GM19467 (cell line): ENCODE results near the gene IQSEC1.

Experiments
- ATAC-seq: cut with Tn5 transposase; IDR thresholded peaks from one replicate; pipeline ENCODE4 v1.9.1; 2021; ENCODE audit warnings: mild to moderate bottlenecking, moderate library complexity; ENCODE audit not compliant: unreplicated experiment

The IQSEC1 gene

DNA sequence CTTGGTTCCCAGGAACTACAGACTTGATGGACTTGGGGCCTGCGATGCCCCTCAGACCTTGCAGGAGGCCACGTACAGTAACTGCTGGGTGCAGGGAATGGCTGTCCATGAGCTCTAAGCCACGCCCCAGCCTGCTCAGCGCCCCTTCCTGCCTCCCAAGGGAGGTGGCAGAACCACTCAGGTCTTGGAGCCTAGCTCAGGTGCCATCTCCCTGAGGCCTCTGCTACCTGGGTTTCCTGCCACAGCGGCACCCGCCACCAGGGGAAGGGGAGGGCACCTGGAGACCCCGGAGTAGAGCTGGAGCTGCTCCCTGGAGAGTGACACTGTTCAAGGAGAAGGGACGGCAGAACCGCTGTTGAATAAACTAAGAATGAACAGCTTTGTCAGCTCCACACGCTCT lies 154.0 kb downstream of the IQSEC1 start:
- no peak for ATAC-seq

DNA sequence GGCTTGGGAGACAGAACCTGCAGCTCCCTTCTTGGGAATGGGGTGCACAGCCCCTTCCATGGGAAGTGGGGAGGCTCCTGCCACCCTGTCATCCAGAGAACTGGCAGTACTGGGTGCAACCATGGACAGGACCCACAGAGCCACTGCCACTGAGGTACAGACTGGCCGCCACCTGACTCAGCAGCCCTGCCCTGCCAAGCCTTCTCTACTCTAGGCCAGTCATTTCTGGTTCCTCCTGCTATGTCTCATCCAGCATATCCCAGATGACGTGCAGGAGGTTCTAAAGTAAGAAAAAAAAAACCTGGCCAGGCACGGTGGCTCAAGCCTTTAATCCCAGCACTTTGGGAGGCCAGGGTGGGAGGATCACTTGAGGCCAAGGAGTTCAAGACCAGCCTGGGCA lies 155.0 kb downstream of the IQSEC1 start:
- ATAC-seq: no peak

- no peak for ATAC-seq
Measured at GRCh38 chr3:12916159-12916558, 157.1 kb downstream of the IQSEC1 start.

DNA sequence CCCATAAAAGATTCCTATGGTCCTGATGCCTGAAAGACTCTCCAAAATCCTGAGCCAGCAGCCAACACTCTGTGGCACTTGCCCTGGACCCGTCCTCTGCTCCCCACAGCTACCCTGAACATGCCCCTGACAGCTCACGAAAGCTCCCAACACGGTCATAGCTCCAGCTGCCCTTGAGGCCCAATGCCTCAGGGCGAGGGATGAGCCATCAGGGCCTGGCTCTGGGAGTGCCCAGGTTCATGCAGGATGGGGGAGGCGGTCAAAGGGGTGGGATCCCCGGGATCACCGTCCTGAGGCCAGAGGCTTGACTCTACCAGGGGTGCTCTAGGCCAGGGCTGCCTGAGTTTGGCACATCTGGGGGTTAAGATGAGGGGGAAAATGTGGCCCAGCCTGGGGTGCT lies 159.1 kb downstream of the IQSEC1 start:
- ATAC-seq: no peak

- ATAC-seq: no peak
Measured at GRCh38 chr3:12911881-12912415, 161.3 kb downstream of the IQSEC1 start.

GRCh38 chr3:12910356-12911099 lies 162.7 kb downstream of the IQSEC1 start:
- ATAC-seq: no peak

- no peak for ATAC-seq
Measured at GRCh38 chr3:12909710-12910109, 163.5 kb downstream of the IQSEC1 start.

DNA sequence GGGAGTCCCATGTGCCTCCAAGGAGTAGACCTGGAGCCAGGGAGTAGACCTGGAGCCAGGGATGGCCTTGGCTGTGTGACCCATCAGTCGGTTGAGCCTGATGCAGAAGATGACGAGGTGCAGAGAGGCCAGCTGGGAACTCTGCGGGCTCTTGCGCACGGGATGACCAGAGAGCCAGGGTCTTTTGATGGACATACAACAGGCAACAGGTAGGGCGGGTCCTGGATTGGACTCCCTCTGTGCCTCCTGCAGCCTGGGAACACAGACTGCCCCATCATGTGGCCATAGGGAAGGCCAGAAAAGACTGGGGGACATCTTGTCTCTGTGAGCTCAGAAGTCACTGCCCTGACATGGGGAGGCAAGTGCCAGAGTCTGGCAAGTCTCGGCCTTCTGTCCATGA lies 164.4 kb downstream of the IQSEC1 start:
- ATAC-seq: no peak

DNA sequence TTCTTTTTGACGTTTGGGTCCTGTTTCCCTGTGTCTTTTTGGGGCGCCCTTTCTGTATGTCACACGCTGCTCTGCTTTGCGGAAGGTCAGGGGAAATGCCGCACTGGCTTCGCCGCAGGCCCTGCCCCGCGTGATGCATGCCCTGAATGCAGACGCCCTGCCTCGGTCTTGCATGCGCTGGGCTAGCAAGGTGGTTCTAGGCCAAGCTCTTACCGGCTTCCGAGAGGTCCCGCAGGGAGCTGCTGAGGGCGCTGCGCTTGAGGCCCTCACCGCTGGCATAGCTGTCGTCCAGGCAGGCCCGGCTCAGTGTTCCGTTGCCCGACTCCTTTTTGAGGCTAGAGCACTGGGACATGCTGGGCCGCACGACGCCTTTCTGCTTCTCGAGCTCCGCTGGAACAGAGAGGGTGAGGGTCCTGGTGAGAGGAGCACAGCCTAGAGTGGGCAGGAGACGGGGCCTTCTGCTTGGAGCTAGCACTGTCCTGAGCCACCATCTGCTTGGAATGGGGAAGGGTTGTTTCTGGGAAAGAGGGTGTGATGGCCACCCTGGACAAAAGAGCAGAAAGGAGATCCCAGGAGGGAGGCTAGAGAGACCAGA lies 165.0 kb downstream of the IQSEC1 start:
- no peak for ATAC-seq

DNA sequence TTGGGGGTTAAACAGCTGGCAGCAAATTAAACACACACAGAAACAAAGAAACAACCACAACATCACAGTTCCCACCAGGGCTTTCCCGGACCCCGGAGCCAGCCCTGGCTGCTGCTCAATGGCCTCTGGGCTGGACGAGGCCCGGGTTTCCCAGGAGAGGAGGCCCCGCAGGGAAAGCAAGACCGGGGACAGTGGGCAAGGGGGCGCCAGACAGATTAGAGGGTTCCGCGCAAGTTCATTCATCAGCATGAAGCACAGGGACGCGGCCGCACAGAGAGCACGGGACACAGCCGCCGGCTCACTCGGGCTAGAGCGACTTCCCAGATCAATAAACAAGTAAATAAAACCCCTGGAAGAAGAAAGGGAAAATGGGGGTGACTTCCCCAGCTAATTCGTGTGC lies 165.5 kb downstream of the IQSEC1 start:
- ATAC-seq: no peak

- no peak for ATAC-seq
Measured at GRCh38 chr3:12907296-12907695, 165.9 kb downstream of the IQSEC1 start.

- ATAC-seq: no peak
Measured at GRCh38 chr3:12906916-12907290, 166.3 kb downstream of the IQSEC1 start.

DNA sequence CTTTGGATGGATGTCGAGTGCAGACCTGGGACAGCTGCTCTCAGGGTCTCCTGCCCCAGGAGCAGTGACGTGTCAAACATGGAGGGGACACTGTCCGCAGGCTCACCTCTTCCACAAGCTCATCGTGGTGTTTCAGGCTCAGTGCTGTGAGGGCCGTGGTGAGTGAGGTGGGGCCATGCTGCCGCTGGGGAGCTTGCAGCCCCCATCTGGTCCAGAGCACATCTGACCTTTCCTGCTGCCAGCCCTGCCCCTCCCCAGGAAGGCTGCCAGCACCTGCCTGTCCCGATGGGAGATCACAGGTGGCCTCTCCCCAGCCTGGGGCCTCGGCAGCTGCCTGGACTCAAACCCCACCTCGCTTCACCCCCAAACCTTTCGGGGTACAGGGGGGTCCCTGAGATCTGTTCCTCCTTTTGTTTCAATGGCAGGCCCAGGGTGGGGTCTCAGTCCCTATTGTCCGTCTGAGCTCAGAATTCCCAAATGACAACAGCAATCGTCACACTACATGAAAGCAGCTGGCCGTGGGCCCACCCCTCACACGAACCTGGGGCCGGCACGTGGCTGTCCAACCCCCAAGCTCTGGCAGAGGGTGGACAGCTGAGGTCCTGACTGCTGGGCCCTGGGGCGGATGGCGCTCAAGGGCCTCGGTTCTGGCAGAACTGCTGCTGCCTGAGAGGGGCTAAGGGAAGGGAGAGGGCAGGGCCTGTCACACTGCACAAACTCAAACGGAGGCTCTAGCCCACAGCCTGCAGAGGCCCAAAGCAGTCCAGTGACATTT lies 166.9 kb downstream of the IQSEC1 start:
- no peak for ATAC-seq

DNA sequence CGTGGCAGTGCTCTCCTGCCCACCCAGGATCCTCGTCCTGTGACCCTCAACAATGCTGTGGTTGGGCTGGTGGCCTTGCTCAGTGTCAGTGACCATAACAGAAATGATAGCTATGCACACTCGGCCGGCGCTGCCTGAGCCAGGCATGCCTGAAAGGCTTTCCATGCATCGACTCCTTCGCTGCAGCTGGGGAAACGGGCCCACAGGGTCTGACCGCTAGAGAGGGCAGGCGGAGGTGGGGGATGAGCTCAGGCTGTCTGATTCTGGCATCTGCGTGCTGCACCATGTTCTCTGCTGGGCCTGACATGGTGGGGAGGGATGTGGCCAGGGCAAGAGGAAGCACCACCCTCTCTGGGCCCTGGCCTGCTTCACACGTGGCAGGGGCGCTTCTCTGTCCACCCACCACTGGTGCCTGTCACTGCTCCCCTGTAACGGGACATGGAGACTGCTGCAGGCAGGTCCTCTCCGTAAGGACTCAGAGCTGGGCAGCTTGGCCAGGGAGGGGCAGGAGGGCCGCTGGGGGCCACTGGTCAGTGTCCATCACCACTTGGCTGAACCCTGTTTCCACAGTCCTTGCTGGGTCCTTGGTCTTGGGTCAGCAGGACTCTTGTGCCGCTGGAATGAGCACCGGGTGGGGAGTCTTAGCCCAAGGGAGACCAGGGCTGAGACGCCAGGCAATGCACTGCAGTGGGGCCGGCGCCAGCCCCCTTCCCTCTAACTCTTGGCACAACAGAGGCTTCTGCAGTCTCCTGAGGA lies 167.7 kb downstream of the IQSEC1 start:
- ATAC-seq: no peak

- ATAC-seq: no peak
Measured at GRCh38 chr3:12904951-12905315, 168.3 kb downstream of the IQSEC1 start.

- no peak for ATAC-seq
Measured at GRCh38 chr3:12903881-12904280, 169.3 kb downstream of the IQSEC1 start.

DNA sequence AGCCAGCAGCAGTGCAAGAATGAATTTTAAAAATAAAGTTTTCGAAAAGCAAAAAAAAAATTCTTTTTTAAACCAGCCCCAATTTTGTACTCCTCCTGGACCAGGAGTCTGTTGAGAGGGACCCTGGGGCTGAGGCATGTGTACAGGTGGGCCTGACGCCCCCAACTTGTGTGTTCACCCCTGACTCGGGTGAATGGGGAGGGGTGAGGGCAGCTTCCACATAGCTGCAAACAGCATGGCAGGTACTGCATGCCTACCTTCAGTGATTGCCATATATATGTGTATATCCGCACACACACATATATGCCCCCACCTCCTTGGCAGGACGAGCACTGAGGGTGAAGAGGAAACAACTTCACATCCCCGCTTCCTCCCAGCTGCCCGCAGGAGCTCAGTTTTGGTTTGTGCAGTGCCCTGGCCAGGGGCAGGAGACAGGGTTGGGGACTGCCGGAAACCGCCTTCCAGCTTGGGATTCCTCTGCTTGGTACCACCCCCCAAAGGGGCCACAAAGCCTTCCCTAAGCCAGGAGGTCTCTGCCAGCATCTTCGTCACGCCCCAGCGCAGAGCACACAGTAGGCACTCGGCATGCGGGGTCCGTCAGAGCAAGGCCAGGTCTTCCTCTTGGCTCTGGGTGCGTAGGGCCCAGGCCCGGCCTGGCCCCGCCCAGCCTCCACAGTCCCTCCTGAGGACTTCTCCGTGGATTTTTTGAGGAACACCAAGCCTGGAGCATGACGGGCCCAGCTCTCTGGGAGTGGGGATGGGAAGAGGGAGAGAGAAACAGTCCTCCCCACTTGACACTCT lies 170.0 kb downstream of the IQSEC1 start:
- ATAC-seq: no peak

- no peak for ATAC-seq
Measured at GRCh38 chr3:12902181-12902999, 170.8 kb downstream of the IQSEC1 start.

GRCh38 chr3:12901623-12902045 lies 171.6 kb downstream of the IQSEC1 start:
- ATAC-seq: no peak
